Hematopoietic multipotent progenitor cell treated with erythropoietin and hydrocortisone succinate and interleukin-3 and kit ligand, for 17 days (in vitro differentiated cells): ENCODE data around the gene MRPS35.
"Not testable (repeated sequence)": the region's sequence is repeated elsewhere in the genome, so short reads cannot be mapped to it uniquely, and the experiment has no call there.

Experiments
- DNase-seq: peaks from one replicate; pipeline ENCODE4 v3.0.0-alpha.2; 2015; ENCODE audit warnings: low spot score

The MRPS35 gene

GRCh38 chr12:27709212-27709931 is 1.3 kb upstream of the MRPS35 start:
- no peak for DNase-seq

- DNase-seq: no peak
Observed at GRCh38 chr12:27709932-27710591, 570 bp upstream of the MRPS35 start.

GRCh38 chr12:27711317-27711682 is 668 bp downstream of the MRPS35 start:
- peak; percentile 21 for DNase-seq

- DNase-seq: no peak
Observed at GRCh38 chr12:27711967-27712366, 1.3 kb downstream of the MRPS35 start.

- DNase-seq: no peak
Observed at GRCh38 chr12:27723212-27723611, 12.6 kb downstream of the MRPS35 start.

DNA sequence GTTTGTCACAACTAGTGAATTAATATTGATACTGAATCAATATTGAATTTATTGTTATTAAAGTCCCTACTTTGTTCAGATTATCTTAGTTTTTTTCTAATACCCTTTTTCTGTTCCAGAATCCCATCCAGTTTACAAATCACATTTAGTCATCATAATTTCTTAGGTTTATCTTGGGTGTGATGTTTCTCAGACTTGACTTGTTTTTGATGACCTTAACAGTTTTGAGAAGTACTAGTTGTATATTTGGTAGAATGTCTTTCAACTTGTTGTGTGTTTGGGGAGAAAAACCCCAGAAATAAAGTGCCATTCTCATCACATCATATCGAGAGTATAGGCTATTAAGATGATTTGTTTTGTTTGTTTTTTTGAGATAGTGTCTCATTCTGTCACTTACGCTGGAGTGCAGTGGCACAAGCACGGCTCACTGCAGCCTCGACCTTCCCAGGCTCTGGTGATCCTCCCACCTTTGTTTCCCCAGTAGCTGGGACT is 19.5 kb downstream of the MRPS35 start:
- no peak for DNase-seq

GRCh38 chr12:27732281-27732680 is 21.6 kb downstream of the MRPS35 start:
- no peak for DNase-seq

DNA sequence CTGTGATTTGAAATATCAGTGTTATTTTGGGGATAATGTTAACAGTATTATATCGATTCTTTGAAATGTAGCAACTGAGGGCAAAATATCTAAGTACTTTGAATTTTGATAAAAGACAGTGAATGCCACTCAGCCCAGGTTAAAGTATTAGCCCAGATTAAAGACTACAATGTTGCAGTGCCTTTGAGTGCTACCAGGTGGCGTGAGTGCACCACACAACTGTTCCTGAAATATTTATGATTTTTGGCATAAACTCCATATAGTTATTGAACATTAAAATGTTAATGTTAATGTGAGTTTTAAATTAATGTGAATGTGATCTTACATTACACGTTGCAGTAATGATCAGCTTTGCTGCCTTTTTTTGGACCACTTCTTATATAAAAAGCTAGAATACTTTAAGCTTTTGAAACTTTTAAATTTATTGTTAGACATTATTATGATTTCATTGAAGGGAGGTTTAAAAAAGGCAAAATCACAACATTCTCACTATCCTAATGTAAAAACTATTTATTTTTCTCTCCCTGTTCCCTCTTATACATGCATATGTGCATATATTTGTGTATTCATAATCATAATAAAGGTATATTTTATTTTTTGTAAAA is 22.5 kb downstream of the MRPS35 start:
- DNase-seq: peak; percentile 18

DNA sequence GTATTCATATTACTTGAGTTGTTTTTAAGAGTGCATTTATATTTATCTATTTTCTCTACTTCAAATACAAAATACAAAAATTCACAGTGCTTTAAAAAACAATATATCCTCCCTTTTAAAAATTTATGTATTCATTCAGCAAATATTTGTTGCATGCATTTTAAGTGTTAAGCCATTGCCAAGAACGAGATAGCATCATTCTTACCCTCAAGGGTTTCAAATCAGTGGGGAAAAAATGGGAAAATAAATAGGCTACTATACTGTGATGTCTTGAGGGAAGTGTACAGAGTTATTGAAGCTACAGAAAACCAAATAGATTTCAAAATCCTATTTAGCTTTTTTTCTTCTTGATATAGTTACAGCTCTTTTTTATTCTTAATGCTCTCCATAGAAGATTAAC is 23.2 kb downstream of the MRPS35 start:
- no peak for DNase-seq

- not testable (repeated sequence) for DNase-seq
Observed at GRCh38 chr12:27734321-27734720, 23.7 kb downstream of the MRPS35 start.

- no peak for DNase-seq
Observed at GRCh38 chr12:27743601-27744000, 33.0 kb downstream of the MRPS35 start.

GRCh38 chr12:27745734-27746133 is 35.1 kb downstream of the MRPS35 start:
- DNase-seq: not testable (repeated sequence)

GRCh38 chr12:27747111-27747820 is 36.6 kb downstream of the MRPS35 start:
- DNase-seq: no peak

GRCh38 chr12:27751386-27752047 is 40.9 kb downstream of the MRPS35 start:
- DNase-seq: no peak

DNA sequence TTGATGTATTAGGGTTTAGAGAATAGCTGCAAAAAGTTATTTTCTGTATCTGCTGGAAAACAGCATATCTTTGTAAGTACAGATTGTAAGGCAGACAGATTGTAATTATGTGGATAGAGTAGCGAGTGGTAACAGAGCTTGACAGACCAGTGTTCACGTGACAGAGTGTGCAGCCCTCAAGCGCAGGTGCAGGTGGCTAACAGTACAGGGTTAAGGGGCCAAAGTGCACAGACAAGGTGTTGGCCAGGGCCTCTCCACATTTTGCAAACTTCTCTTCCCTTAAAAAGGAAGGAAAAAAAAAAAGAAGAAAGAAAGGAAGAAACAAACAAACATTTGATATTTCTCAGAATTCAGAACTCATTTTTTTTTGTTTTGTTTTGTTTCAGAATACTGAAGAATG is 44.2 kb downstream of the MRPS35 start:
- no peak for DNase-seq

DNA sequence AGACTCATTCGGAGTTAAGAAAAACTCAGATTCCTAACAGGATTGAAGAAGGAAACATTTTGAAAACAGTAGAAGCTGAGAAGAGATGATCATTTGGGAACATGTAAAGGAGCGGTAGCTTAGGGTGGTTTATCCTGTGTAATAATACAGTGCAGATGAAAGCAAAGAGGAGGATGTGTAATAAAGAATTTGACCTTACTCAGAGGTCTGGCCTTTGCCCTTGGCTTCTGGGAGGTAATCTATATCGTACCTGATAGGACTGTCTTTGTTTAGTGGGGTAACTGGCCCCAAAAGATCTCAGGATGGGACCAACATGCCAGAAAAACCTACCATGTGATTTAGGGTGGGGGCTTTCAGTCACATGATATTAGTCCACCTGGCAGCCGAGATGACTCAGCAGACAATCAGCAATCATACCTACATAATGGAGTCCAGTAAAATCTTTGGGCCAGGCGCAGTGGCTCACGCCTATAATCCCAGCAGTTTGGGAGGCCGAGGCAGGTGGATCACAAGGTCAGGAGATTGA is 46.1 kb downstream of the MRPS35 start:
- no peak for DNase-seq

DNA sequence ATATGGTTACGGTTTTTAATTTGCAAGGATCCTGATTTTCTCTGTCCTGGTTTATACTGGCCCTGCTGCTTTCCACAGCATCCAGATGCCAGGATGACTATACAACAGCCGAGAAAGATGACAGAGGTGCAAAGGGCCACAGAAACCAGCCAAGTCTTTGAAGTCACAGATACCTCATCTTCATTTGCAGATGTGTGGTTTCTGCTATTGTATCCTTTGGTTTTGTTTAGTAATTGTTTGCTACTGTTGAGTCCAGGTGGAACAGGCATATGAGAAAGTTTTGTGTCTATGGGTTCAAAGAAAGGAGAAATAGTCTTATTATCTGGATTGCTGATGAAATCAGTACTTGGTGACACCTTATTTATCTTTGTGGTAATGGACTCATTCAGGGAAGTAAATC is 52.1 kb downstream of the MRPS35 start:
- DNase-seq: no peak

DNA sequence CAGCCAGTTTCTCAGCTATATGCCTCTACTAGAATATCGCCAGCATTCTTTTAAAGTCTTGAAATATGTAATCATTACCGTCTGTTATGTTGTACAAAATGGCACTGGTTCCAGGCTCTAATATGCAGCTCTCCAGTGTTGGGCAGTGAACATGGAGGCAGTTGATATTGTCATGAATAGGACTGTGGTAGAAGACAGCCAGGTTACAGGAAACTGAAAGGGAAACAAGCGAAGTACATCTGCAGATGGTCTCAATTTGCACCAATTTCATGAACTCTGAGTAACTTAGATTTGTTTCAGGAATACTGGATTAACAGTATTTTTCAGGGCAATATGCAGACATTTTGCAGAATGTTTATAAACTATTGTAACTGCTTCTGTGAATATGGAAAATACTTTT is 56.0 kb downstream of the MRPS35 start:
- DNase-seq: no peak

DNA sequence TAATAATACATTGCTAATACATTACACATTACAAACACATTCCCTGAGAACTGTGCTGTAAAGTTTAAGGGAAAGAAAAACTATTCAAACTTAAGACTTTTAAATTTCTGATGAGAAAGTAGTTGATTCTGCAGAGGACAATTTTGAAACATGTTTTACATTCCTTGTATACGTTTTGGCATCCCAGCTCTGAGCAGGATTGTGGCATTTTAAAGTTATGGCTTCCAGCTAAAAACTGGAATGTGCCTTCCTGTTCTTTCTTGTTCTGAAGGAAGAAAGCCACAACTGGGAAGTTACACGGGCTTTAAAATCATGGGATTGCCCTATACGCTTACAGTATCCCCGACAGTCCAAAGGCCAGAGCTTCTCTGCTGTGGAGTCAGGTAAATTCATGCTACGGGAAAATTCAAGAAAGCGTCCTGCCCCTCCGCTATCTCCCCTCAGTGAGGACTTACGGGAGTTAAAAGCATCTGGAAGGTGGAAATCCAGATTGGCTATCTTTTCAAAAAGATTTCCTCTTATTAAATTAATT is 58.6 kb downstream of the MRPS35 start:
- DNase-seq: no peak

GRCh38 chr12:27771481-27772327 is 61.1 kb downstream of the MRPS35 start:
- DNase-seq: no peak
